ENCODE data around the gene NR2F1-AS1.

NR2F1-AS1 gene

DNA sequence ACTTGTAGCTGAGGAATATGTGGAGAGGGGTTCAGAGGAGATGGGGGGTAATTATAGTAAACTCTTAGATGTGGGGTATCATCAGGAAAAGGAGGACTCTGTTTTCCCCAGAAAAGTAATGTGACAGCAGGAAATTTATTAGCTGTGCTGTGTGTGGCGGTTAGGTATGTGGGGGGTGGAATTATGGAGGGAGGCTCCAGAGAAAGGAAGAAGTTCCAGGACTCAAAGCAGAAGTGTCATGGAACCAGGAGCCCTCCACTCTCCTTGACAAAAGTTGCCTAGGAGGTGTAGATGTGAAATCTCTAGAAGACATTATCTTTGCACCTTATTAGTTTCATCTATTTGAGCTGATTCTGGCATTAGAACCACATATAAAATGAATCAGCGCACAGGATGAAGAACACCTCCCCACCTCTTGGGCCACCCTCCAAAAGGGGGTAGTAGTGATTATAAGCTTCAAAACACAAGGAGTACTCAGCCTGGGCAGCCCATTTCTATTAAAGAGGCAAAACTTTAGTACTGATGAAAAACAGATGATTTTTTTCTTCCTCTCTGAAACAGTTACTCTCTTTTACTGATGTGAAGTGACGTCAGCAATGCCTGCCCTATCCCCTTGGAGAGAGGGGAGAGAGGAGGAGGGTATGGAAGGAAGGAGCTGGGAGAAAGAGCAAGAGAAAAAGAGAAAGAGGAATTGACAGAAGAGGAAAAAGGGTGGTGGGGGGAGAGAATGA lies 20.2 kb upstream of the NR2F1-AS1 start:
- no peak overlapping the region for H2AFZ ChIP-seq (ENCODE audit: insufficient read depth, low read length, poor library complexity)
- no peak overlapping the region for H3K4me3 ChIP-seq (ENCODE audit: low read depth, low read length)
- H2AK5ac ChIP-seq (ENCODE audit: low read length) = no peak overlapping the region
- H3K23ac ChIP-seq (ENCODE audit: low read length) = no peak overlapping the region
- no peak overlapping the region for H3K4me2 ChIP-seq (ENCODE audit: low read length)
- H3K14ac ChIP-seq (ENCODE audit: low read length) = no peak overlapping the region
- H3K27me3 ChIP-seq (ENCODE audit: insufficient read depth, low read length) = peaks cover 78% of the 10 kb centered on the region
- no peak overlapping the region for H2BK5ac ChIP-seq (ENCODE audit: low read depth, low read length, poor library complexity)
- no peak overlapping the region for H4K12ac ChIP-seq (ENCODE audit: low read depth, low read length)
- WGBS (ENCODE audit: extremely low coverage, insufficient coverage, insufficient read length) = no CpG with 5 or more reads among the region's 3 CpGs
- peaks cover 8% of the 10 kb centered on the region for H3K9me3 ChIP-seq (ENCODE audit: insufficient read depth, low read depth, low read length)
- H3K27ac ChIP-seq (ENCODE audit: low read depth, low read length) = no peak overlapping the region
- no peak overlapping the region for H3K9ac ChIP-seq (ENCODE audit: low read length)
- H3K36me3 ChIP-seq (ENCODE audit: control insufficient read depth in 1 of 2, insufficient read depth in 2 of 2, low read length in 2 of 2) = no peaks in the 10 kb centered on the region
- H4K8ac ChIP-seq (ENCODE audit: low read depth, low read length) = no peak overlapping the region
- no peak for DNase-seq
- no peaks in the 10 kb centered on the region for H3K79me1 ChIP-seq (ENCODE audit: low read length)
- H3K79me2 ChIP-seq (ENCODE audit: control insufficient read depth, insufficient read depth, low read length, poor library complexity) = no peaks in the 10 kb centered on the region
- peaks cover 0 to 2% of the 10 kb centered on the region in 2 experiments for H3K4me1 ChIP-seq (ENCODE audit: control insufficient read depth in 1 of 2, insufficient read depth in 2 of 2, low read length in 2 of 2)
- no peak overlapping the region for H4K91ac ChIP-seq (ENCODE audit: low read depth, low read length)
- no peak overlapping the region for H2BK12ac ChIP-seq (ENCODE audit: low read length)
- no peak overlapping the region for H2BK120ac ChIP-seq (ENCODE audit: insufficient read depth, low read length, poor library complexity)
- H3K4ac ChIP-seq (ENCODE audit: low read depth, low read length) = no peak overlapping the region
- H3K18ac ChIP-seq (ENCODE audit: low read length) = no peak overlapping the region

- H4K91ac ChIP-seq (ENCODE audit: low read depth, low read length) = no peak overlapping the region
- H3K4ac ChIP-seq (ENCODE audit: low read depth, low read length) = no peak overlapping the region
- DNase-seq = no peak
- no peak overlapping the region for H4K8ac ChIP-seq (ENCODE audit: low read depth, low read length)
- no peaks in the 10 kb centered on the region for H3K36me3 ChIP-seq (ENCODE audit: control insufficient read depth in 1 of 2, insufficient read depth in 2 of 2, low read length in 2 of 2)
- no peak overlapping the region for H2AFZ ChIP-seq (ENCODE audit: insufficient read depth, low read length, poor library complexity)
- no peak overlapping the region for H3K4me2 ChIP-seq (ENCODE audit: low read length)
- no peak overlapping the region for H2BK5ac ChIP-seq (ENCODE audit: low read depth, low read length, poor library complexity)
- H2AK5ac ChIP-seq (ENCODE audit: low read length) = no peak overlapping the region
- H3K23ac ChIP-seq (ENCODE audit: low read length) = no peak overlapping the region
- no CpG with 5 or more reads among the region's 8 CpGs for WGBS (ENCODE audit: extremely low coverage, insufficient coverage, insufficient read length)
- no peak overlapping the region for H3K27ac ChIP-seq (ENCODE audit: low read depth, low read length)
- no peak overlapping the region for H2BK120ac ChIP-seq (ENCODE audit: insufficient read depth, low read length, poor library complexity)
- H3K79me1 ChIP-seq (ENCODE audit: low read length) = no peaks in the 10 kb centered on the region
- H4K12ac ChIP-seq (ENCODE audit: low read depth, low read length) = no peak overlapping the region
- H2BK12ac ChIP-seq (ENCODE audit: low read length) = no peak overlapping the region
- H3K27me3 ChIP-seq (ENCODE audit: insufficient read depth, low read length) = peaks cover 82% of the 10 kb centered on the region
- H3K9me3 ChIP-seq (ENCODE audit: insufficient read depth, low read depth, low read length) = peaks cover 8% of the 10 kb centered on the region
- no peaks in the 10 kb centered on the region for H3K79me2 ChIP-seq (ENCODE audit: control insufficient read depth, insufficient read depth, low read length, poor library complexity)
- H3K4me1 ChIP-seq (ENCODE audit: control insufficient read depth in 1 of 2, insufficient read depth in 2 of 2, low read length in 2 of 2) = peaks cover 0 to 2% of the 10 kb centered on the region in 2 experiments
- no peak overlapping the region for H3K9ac ChIP-seq (ENCODE audit: low read length)
- no peak overlapping the region for H3K14ac ChIP-seq (ENCODE audit: low read length)
- H3K18ac ChIP-seq (ENCODE audit: low read length) = no peak overlapping the region
- no peak overlapping the region for H3K4me3 ChIP-seq (ENCODE audit: low read depth, low read length)
These were observed 19.5 kb upstream of the NR2F1-AS1 start for GRCh38 chr5:93600409-93601070.

DNA sequence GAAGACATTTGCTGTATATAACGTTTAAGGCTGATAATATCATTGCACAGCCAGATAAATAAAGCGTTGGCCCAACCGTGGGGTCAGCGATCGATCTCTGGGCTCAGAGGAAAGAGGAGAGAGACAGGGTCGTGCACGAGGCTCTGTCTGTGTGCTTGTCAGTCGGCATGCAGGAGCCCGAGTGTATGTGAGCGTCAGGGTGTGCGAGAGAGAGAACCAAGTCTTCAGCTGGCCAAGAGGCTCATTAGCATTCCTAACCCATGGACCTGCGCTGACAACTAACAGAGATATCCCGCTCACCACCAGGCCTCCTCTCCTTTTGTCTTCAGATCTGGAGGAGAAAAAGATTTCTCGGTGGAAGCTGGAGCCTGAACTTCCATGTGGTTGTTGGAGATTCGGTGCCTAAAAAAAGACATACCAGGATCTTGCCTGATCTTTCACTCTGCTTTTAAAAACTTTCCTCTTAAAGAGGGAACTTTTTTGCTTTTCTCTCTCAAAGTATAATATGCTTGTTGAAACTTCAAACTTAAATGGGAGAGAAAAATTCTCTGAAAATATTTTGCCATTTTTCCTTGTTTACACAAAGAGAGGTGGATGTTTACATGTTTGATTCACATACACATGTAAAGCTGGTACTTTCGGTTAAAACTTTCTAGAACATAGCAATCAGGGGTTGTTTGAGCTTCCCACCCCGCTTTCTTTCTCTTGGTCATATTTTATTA lies 18.5 kb upstream of the NR2F1-AS1 start:
- Histone ChIP-seq H3K18ac (ENCODE audit: low read length) (no peak overlapping the region), H4K91ac (ENCODE audit: low read depth, low read length) (no peak overlapping the region), H2BK12ac (ENCODE audit: low read length) (no peak overlapping the region), H3K9ac (ENCODE audit: low read length) (no peak overlapping the region), H3K79me1 (ENCODE audit: low read length) (no peaks in the 10 kb centered on the region), H4K8ac (ENCODE audit: low read depth, low read length) (no peak overlapping the region), H3K9me3 (ENCODE audit: insufficient read depth, low read depth, low read length) (peaks cover 12% of the 10 kb centered on the region), H2AFZ (ENCODE audit: insufficient read depth, low read length, poor library complexity) (no peak overlapping the region), H3K4me2 (ENCODE audit: low read length) (no peak overlapping the region), H3K27ac (ENCODE audit: low read depth, low read length) (no peak overlapping the region), H3K36me3 (ENCODE audit: control insufficient read depth in 1 of 2, insufficient read depth in 2 of 2, low read length in 2 of 2) (no peaks in the 10 kb centered on the region), H2AK5ac (ENCODE audit: low read length) (no peak overlapping the region), H3K14ac (ENCODE audit: low read length) (no peak overlapping the region), H2BK5ac (ENCODE audit: low read depth, low read length, poor library complexity) (no peak overlapping the region), H3K27me3 (ENCODE audit: insufficient read depth, low read length) (peaks cover 86% of the 10 kb centered on the region), H3K4me3 (ENCODE audit: low read depth, low read length) (no peak overlapping the region), H3K4me1 (ENCODE audit: control insufficient read depth in 1 of 2, insufficient read depth in 2 of 2, low read length in 2 of 2) (peaks cover 3 to 5% of the 10 kb centered on the region in 2 experiments), H2BK120ac (ENCODE audit: insufficient read depth, low read length, poor library complexity) (no peak overlapping the region), H3K23ac (ENCODE audit: low read length) (no peak overlapping the region), H3K4ac (ENCODE audit: low read depth, low read length) (no peak overlapping the region), H3K79me2 (ENCODE audit: control insufficient read depth, insufficient read depth, low read length, poor library complexity) (no peaks in the 10 kb centered on the region), H4K12ac (ENCODE audit: low read depth, low read length) (no peak overlapping the region)
- WGBS (ENCODE audit: extremely low coverage, insufficient coverage, insufficient read length) = no CpG with 5 or more reads among the region's 17 CpGs
- DNase-seq = no peak

- H3K4me2 ChIP-seq (ENCODE audit: low read length) = no peak overlapping the region
- no peaks in the 10 kb centered on the region for H3K79me1 ChIP-seq (ENCODE audit: low read length)
- H2BK120ac ChIP-seq (ENCODE audit: insufficient read depth, low read length, poor library complexity) = no peak overlapping the region
- H3K9me3 ChIP-seq (ENCODE audit: insufficient read depth, low read depth, low read length) = peaks cover 12% of the 10 kb centered on the region
- H3K4ac ChIP-seq (ENCODE audit: low read depth, low read length) = no peak overlapping the region
- no peak overlapping the region for H2AK5ac ChIP-seq (ENCODE audit: low read length)
- no peak overlapping the region for H3K9ac ChIP-seq (ENCODE audit: low read length)
- no peak overlapping the region for H4K8ac ChIP-seq (ENCODE audit: low read depth, low read length)
- no peak overlapping the region for H2BK12ac ChIP-seq (ENCODE audit: low read length)
- H3K27me3 ChIP-seq (ENCODE audit: insufficient read depth, low read length) = peaks cover 83% of the 10 kb centered on the region
- DNase-seq = no peak
- no peak overlapping the region for H3K14ac ChIP-seq (ENCODE audit: low read length)
- no CpG with 5 or more reads among the region's 5 CpGs for WGBS (ENCODE audit: extremely low coverage, insufficient coverage, insufficient read length)
- no peaks in the 10 kb centered on the region for H3K79me2 ChIP-seq (ENCODE audit: control insufficient read depth, insufficient read depth, low read length, poor library complexity)
- no peaks in the 10 kb centered on the region for H3K36me3 ChIP-seq (ENCODE audit: control insufficient read depth in 1 of 2, insufficient read depth in 2 of 2, low read length in 2 of 2)
- H2BK5ac ChIP-seq (ENCODE audit: low read depth, low read length, poor library complexity) = no peak overlapping the region
- no peak overlapping the region for H3K18ac ChIP-seq (ENCODE audit: low read length)
- no peak overlapping the region for H3K4me3 ChIP-seq (ENCODE audit: low read depth, low read length)
- H2AFZ ChIP-seq (ENCODE audit: insufficient read depth, low read length, poor library complexity) = no peak overlapping the region
- H3K23ac ChIP-seq (ENCODE audit: low read length) = no peak overlapping the region
- H3K27ac ChIP-seq (ENCODE audit: low read depth, low read length) = no peak overlapping the region
- no peak overlapping the region for H4K91ac ChIP-seq (ENCODE audit: low read depth, low read length)
- H3K4me1 ChIP-seq (ENCODE audit: control insufficient read depth in 1 of 2, insufficient read depth in 2 of 2, low read length in 2 of 2) = peaks cover 3 to 5% of the 10 kb centered on the region in 2 experiments
- H4K12ac ChIP-seq (ENCODE audit: low read depth, low read length) = no peak overlapping the region
These were observed 18.0 kb upstream of the NR2F1-AS1 start for GRCh38 chr5:93599001-93599379.
